HEK293T (cell line): ENCODE data around the gene SLC9A8.

Source experiments
- CTCF ChIA-PET: fragments of 350-600 bp; formaldehyde crosslinking; extraction: SDS; loops from one replicate; lab custom pipeline; 2021; ENCODE audit warnings: antibody characterized with exemption, inconsistent platforms; lab: Yijun Ruan, JAX
- POLR2A ChIA-PET: fragments of 350-600 bp; formaldehyde crosslinking; extraction: SDS; loops from one replicate; lab custom pipeline; 2020; ENCODE audit warnings: antibody characterized with exemption, inconsistent platforms; lab: Yijun Ruan, JAX
- DNase-seq: peaks from one replicate; pipeline ENCODE4 v3.0.0; 2012; ENCODE audit warnings: mixed read lengths; ENCODE audit errors: extremely low spot score
- ARNT ChIP-seq: fragments of 450-650 bp; IDR thresholded peaks from 2 replicates; pipeline ENCODE4 v1.6.1; 2017; ENCODE audit warnings: mild to moderate bottlenecking
- BHLHE40 ChIP-seq: fragments of 450-650 bp; IDR thresholded peaks from 2 replicates; pipeline ENCODE4 v1.6.1; 2016; ENCODE audit warnings: mild to moderate bottlenecking, moderate library complexity, borderline replicate concordance
- CTBP1 ChIP-seq: fragments of 450-650 bp; IDR thresholded peaks from 2 replicates; pipeline ENCODE4 v1.6.1; 2016; ENCODE audit warnings: borderline replicate concordance
- ELF4 ChIP-seq: fragments of 450-650 bp; IDR thresholded peaks from 2 replicates; pipeline ENCODE4 v1.6.1; 2017; ENCODE audit warnings: antibody characterized with exemption
- FOXA1 ChIP-seq: fragments of 450-650 bp; IDR thresholded peaks from 2 replicates; pipeline ENCODE4 v1.6.1; 2016; ENCODE audit warnings: mild to moderate bottlenecking
- FOXK2 ChIP-seq: fragments of 450-650 bp; IDR thresholded peaks from 2 replicates; pipeline ENCODE4 v1.6.1; 2016; ENCODE audit warnings: mild to moderate bottlenecking
- FOXM1 ChIP-seq: fragments of 450-650 bp; IDR thresholded peaks from 2 replicates; pipeline ENCODE4 v1.6.1; 2017; ENCODE audit warnings: mild to moderate bottlenecking, borderline replicate concordance
- HDGF ChIP-seq: fragments of 450-650 bp; IDR thresholded peaks from 2 replicates; pipeline ENCODE4 v1.6.1; 2017; ENCODE audit warnings: antibody characterized with exemption, borderline replicate concordance
- L3MBTL2 ChIP-seq: fragments of 450-650 bp; conservative IDR thresholded peaks from 2 replicates; pipeline ENCODE4 v1.6.1; 2016; ENCODE audit warnings: mild to moderate bottlenecking
- LEF1 ChIP-seq: fragments of 450-650 bp; IDR thresholded peaks from 2 replicates; pipeline ENCODE4 v1.6.1; 2017; ENCODE audit warnings: mild to moderate bottlenecking, borderline replicate concordance
- NFRKB ChIP-seq: fragments of 450-650 bp; IDR thresholded peaks from 2 replicates; pipeline ENCODE4 v1.6.1; 2016; ENCODE audit warnings: mild to moderate bottlenecking, moderate library complexity
- SP1 ChIP-seq: fragments of 450-650 bp; IDR thresholded peaks from 2 replicates; pipeline ENCODE4 v1.6.1; 2017
- SUZ12 ChIP-seq: fragments of 450-650 bp; IDR thresholded peaks from 2 replicates; pipeline ENCODE4 v1.6.1; 2016; ENCODE audit warnings: mild to moderate bottlenecking
- TARDBP ChIP-seq: fragments of 450-650 bp; IDR thresholded peaks from 2 replicates; pipeline ENCODE4 v1.6.1; 2016
- ZNF384 ChIP-seq: fragments of 450-650 bp; IDR thresholded peaks from 2 replicates; pipeline ENCODE4 v1.6.1; 2016
- TF ChIP-seq, protein P1 (sequence below): fragments of 450-650 bp; IDR thresholded peaks from 2 replicates; pipeline ENCODE4 v1.6.1; 2016

SLC9A8 gene

DNA sequence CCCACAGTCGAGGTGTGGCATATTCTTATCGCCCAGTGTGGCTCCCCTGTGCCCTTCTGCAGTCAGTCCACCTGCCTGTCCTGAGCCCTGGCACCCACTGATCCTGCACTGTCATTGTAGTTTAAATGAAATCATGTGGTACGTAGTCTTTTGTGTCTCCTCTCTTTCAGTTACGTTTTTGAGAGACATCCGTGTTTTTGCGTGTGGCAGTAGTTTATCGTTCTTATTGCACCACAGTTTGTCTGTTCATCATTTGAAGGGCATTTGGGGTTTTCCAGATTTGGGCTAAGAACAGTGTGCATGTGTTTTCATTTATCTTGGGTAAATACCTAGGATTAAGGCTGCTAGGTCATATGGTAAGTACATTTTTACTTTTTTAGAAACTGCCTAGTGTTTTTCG lies 53.4 kb downstream of the SLC9A8 start:
- TF ChIP-seq LEF1 (no peak), SP1 (no peak), CTBP1 (no peak), ELF4 (no peak), FOXK2 (no peak), HDGF (no peak), TARDBP (no peak), NFRKB (no peak), ZNF384 (no peak), FOXM1 (no peak), FOXA1 (no peak), L3MBTL2 (no peak), BHLHE40 (no peak), ARNT (no peak), SUZ12 (no peak)
- TF ChIP-seq, protein P1, sequence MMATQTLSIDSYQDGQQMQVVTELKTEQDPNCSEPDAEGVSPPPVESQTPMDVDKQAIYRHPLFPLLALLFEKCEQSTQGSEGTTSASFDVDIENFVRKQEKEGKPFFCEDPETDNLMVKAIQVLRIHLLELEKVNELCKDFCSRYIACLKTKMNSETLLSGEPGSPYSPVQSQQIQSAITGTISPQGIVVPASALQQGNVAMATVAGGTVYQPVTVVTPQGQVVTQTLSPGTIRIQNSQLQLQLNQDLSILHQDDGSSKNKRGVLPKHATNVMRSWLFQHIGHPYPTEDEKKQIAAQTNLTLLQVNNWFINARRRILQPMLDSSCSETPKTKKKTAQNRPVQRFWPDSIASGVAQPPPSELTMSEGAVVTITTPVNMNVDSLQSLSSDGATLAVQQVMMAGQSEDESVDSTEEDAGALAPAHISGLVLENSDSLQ = no peak
- DNase-seq = no peak
- POLR2A ChIA-PET = no interaction called here
- CTCF ChIA-PET = no interaction called here

DNA sequence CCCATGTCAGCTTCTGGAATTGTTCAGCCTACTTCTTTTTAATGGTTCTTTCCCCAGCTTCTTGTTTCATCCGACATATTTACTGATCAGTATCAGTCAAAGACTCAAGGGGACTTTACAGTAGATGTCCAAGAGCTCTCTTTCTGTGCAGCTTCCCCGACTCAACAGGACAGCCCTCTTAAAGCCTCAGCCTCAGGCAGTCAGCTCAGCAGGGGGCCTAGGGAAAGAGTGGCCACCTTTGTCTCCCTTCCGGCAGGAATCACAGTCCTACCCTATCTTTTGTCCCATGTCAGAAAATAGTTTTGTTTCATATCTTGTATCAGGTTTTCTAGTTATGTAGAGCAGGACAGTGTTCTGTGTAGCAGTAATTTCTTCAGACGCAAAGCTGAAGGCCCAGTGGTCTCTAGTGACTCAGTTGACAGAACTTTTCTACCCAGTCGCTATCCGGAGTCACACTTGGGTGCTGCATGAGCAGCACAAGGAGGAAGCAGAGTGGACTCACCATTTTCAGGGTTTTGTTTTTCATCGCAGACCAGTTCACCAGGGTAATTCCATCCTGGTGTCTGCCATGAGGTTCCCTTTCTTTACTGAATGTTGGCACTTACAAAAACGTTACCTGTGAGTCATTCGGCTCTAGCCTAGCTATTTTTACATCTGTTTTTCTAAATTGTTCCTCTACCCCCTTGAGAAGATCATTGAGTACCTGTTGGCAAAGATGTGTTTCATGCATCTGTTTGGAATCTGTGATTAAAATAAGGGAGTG lies 55.0 kb downstream of the SLC9A8 start:
- ChIA-PET POLR2A (no interaction called here), CTCF (interaction anchor here (1.1 kb wide), 1 partner anchor 21 kb away, joined by 3 read pairs; no protein-coding TSS in a partner anchor)
- no peak for TF ChIP-seq FOXM1
- DNase-seq = no peak

DNA sequence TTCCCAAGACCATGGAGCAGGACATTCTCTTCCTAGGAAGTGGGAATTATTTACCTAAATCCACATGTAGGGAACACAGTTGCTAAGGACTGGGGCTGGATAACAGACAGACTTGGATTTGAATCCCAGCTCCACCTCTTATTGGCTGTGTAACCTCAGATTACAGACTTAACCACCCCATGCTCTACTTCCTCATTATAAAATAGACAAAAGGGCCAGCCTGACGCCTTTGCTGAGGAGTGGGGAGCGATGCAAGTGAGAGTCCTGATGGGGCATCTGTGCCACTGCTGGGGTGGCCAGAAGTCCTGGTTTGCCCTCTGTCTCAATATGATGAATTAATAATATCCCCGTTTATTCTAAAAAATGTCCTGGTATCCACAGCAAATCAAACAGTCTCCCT lies 55.9 kb downstream of the SLC9A8 start:
- CTCF ChIA-PET = no interaction called here
- TF ChIP-seq, protein P1 = no peak
- TF ChIP-seq HDGF (no peak), FOXK2 (no peak), CTBP1 (no peak), SUZ12 (no peak), FOXM1 (no peak)

DNA sequence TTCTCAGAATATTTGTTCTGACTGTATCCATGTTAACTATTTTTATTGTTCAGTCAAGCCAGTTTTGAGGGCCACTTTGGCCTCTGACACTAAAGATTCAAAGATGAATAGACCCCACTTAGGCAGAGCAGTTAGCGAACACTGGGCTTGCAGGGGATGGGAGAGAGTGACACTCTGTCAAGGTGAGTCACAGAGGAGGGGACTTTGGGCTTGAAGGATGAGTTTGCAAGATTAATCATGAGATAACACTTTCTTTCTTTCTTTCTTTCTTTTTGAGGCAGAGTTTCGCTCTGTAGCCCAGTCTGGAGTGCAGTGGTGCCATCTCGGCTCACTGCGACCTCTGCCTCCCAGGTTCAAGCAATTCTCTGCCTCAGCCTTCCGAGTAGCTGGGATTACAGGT lies 56.3 kb downstream of the SLC9A8 start:
- DNase-seq = no peak
- ChIA-PET POLR2A (no interaction called here), CTCF (no interaction called here)
- TF ChIP-seq FOXA1 (no peak), CTBP1 (no peak), NFRKB (no peak), FOXM1 (no peak), ELF4 (no peak)
- TF ChIP-seq, protein P1 = no peak

More for the DNA sequence above, 55.9 kb downstream of the SLC9A8 start:
- DNase-seq = no peak
- POLR2A ChIA-PET = no interaction called here

DNA sequence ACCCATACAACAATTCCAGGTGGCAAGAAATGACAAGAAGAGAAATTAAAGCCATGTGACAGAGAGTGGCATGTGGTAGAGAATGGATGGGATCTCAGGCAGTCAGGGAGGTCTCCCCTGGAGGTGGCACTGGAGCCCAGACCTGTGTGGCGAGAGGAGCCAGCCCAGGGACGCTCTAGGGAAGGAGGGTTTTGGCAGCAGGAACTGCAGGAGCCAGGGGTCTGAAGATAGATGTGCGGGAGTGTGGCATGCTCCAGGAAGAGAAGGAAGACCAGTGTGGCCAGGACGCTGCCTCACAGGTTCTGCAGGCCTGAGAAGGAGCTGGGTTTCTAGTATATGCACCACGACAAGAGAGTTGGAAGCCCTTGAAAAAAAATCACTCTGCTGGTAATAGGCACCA lies 57.6 kb downstream of the SLC9A8 start:
- DNase-seq = no peak
- ChIA-PET POLR2A (no interaction called here), CTCF (no interaction called here)
- TF ChIP-seq ZNF384 = no peak
- TF ChIP-seq HDGF = no peak
- TF ChIP-seq LEF1 = no peak
- TF ChIP-seq, protein P1 = no peak
- no peak for TF ChIP-seq FOXK2
- TF ChIP-seq FOXA1 = no peak
- TF ChIP-seq BHLHE40 = no peak
- no peak for TF ChIP-seq FOXM1
- TF ChIP-seq ELF4 = no peak
- TF ChIP-seq L3MBTL2 = no peak
- TF ChIP-seq SP1 = no peak
- no peak for TF ChIP-seq ARNT

DNA sequence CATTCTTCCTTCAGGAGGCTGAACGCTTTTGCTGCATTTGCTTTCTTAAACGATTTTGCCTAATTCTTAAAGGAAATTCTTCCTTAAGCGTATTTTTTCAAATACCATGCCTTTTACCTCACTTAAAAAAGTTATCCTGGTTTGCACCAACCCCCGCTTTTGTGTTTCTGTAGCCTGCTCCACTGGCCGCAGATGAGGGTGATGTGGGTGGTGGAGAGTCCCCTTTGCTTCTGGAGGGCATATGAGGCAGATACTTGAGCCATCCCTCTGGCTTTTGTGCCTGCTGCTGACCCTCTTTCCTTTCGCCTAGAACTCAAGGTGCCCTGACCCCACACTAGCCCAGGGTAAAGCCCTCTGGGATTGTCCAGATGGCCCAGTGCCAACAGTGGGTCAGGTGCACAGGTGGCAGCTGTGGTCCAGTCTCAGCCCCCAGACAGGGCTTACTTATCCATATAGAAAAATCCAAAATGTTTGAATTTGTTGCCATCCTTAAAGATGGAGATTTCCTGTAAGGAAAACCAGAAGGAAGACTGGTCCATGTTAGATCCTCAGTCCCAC lies 58.8 kb downstream of the SLC9A8 start:
- ChIA-PET CTCF (no interaction called here), POLR2A (no interaction called here)
- DNase-seq = no peak
- TF ChIP-seq HDGF (no peak), ARNT (no peak), ZNF384 (no peak), BHLHE40 (no peak), LEF1 (no peak), FOXA1 (no peak), FOXK2 (no peak), TARDBP (no peak), SUZ12 (no peak), ELF4 (no peak), L3MBTL2 (no peak), SP1 (no peak), CTBP1 (no peak)
- TF ChIP-seq, protein P1 = no peak
